DMS153 treated with DMSO at 0.1 percent for 48 hours (cell line): ENCODE measurements around the gene DHX15.
"Not testable (repeated sequence)": the region's sequence is repeated elsewhere in the genome, so short reads cannot be mapped to it uniquely, and the experiment has no call there.

Experiments used
- DNase-seq: peaks from one replicate; lab custom pipeline; 2025; ENCODE audit not compliant: unreplicated experiment; lab: John Stamatoyannopoulos, UW

Gene DHX15

DNA sequence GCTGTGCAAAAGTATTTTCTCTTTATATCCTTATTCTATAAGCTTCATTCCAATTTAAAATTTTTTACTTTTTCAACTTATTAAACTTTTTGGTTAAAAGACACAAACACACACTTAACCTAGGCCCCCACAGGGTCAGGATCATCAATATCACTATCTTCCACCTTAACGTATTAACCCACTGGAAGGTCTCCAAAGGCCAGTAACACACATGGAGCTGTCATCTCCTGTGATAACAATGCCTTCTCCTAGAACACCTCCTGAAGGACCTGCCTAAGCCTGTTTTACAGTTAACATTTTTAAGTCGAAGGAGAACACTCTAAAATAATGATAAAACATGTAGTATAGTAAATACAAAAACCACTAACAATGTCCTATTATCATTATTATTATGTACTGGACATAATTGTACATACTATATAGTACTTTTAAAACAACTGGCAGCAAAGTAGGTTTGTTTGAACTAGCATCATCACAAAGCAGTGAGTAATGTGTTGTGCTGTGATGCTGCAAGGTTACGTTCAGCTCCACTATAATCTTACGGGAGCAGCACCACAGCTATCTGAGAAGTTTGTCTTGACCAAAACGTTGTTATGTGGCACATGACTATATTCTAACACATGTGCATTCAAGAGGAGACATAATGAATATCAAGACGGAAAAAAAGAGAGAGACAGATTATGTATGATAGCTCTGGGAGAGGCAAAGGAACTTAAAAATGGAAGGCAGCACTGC is 33.7 kb downstream of the DHX15 start:
- no peak for DNase-seq

GRCh38 chr4:24547979-24548378 is 36.4 kb downstream of the DHX15 start:
- DNase-seq, result no peak

DNA sequence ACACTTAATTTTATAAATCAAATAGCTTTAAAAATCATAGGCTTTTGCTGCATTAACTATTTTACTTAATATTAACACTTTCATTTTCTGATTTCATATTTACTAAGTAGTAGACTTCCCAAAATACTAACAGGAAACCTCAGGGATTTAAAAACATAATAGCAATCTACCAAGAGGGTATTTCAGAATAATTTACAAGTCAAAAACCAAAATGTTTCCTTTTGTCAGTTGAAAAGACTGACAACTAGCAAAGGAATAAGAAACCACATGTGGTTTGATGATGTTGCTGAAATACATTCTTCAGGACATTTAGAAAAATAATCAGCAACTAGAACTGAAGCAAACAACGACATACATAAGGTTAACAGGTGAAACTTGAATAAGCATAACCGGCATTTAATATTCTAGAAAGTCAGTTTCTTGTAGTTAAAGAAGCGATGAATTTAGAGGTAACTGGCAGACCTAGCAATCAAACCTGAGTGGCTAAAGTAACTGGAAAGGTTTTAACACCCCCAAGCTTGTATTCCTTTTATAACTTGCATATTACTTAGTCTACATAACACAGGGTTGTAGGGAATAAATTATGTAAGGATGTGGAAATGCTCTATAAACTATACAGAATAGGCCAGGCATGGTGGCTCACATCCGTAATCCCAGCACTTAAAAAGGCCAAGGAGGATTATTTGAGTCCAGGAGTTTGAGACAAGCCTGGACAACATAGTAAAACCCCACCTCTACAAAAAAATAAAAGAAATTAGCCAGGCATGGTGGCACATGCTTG is 40.0 kb downstream of the DHX15 start:
- no peak for DNase-seq

- no peak for DNase-seq
Observed at GRCh38 chr4:24537025-24537424, 47.3 kb downstream of the DHX15 start.

- DNase-seq, result no peak
Observed at GRCh38 chr4:24535399-24535798, 49.0 kb downstream of the DHX15 start.

GRCh38 chr4:24533364-24533763 is 51.0 kb downstream of the DHX15 start:
- no peak for DNase-seq

GRCh38 chr4:24529555-24529954 is 54.8 kb downstream of the DHX15 start:
- DNase-seq, result no peak

DNA sequence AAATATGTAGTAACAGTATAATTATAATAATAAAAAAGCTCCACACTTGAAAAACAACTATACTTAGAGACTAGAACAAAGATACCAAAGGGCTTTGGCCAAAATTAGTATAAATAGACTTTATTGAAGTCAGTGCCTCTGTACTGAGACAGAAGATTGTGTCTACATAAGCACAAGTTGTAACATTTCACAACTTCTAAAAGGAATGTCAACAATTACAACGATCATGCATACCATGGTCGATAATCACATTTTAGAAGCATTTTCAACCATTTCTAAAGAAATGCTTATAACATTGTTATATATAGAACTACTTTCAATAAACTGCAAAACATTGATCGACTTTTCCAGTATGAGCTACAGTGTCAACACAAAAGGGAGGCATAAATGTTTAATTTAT is 57.0 kb downstream of the DHX15 start:
- no peak for DNase-seq

GRCh38 chr4:24521544-24521943 is 62.8 kb downstream of the DHX15 start:
- DNase-seq, result no peak

- DNase-seq, result no peak
Observed at GRCh38 chr4:24519649-24520048, 64.7 kb downstream of the DHX15 start.

DNA sequence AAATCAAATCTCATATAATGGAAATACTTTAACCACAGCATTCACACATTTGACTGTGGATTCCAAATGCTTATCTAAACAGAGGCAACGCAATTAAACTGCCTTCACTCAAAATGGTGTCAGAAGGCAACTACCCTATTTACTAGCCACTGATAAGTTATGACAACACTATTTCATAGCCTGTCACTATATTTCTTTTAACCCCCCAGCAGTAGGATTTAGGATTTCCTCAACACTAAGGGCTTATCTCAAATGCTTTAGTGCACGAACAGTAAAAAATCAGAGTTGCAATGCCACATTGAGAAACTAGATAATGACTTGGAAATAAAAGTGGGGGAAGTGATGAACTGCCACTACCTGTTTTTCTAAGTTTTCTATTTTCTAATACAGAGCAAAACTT is 66.7 kb downstream of the DHX15 start:
- DNase-seq, result no peak

- DNase-seq, result no peak
Observed at GRCh38 chr4:24516926-24517325, 67.4 kb downstream of the DHX15 start.

DNA sequence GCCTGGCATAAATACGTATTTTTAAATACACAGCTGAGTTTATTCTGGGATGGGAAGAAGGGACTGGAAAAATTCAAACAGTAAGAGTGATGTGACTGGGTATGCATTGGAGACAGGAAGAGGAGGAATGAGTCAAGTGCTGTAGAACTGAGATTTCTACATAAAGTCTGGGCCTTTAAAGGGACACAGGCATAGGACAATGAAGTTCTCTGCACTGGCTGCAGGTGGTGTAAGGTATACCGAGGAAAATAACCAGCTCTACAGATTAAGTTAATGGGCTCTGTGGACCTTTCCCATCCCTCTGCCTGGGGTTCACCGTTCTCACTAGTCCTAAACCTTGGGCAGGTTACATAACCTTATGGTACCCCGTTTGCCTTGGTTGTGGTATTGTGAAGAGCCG is 68.7 kb downstream of the DHX15 start:
- no peak for DNase-seq

- no peak for DNase-seq
Observed at GRCh38 chr4:24514808-24515207, 69.5 kb downstream of the DHX15 start.

- no peak for DNase-seq
Observed at GRCh38 chr4:24513718-24514117, 70.6 kb downstream of the DHX15 start.

DNA sequence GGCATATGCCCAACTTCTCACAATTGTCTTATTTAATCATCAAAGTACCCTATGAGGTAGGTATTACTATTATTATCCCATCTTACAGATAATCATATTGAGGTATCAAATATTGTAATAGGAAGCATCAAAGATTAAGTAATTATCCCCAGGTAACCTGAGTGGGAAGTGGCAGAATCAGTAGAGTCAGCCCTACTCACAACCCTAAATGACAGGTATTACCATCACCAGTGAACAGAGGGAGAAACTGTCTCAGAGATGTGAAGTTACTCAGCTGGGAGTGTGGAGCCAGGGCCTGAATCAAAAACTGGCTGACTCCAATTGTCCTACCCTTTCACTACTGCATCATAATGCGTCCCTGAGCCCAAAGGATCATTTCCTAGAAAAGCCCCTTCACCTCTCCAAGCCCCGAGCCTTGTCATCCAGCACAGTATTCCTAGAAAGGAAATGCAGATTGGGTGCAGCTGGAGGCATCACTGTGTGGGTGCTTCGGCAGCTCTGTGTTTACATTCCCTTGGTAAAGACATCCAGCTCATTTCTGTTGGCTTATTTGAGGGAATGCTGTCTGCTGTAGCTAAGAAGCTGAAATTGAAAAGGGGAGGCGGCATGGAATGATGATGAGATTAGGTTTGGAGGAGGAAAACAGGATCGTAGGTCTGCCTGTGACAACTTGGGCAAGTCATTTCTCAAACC is 72.8 kb downstream of the DHX15 start:
- no peak for DNase-seq

GRCh38 chr4:24510091-24510490 is 74.3 kb downstream of the DHX15 start:
- no peak for DNase-seq

DNA sequence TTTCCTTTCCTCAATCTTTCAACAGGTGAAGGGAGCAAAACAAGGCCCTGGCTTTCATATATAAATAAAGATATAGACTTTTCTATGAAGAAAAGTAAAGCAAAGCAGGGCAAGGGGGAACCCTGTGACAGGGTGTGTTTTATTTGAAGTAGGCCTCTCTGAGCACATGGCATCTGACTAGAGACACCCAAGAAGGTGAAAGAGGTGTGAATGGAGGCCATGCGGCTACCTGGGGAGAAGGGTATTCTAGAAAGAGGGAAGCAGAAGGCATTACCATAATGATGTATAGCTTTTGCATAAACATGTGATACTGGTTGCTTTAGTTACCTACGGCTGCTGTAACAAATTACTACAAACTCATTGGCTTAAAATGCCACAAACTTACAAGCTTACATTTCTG is 75.8 kb downstream of the DHX15 start:
- DNase-seq, result no peak

GRCh38 chr4:24507439-24507838 is 76.9 kb downstream of the DHX15 start:
- no peak for DNase-seq

DNA sequence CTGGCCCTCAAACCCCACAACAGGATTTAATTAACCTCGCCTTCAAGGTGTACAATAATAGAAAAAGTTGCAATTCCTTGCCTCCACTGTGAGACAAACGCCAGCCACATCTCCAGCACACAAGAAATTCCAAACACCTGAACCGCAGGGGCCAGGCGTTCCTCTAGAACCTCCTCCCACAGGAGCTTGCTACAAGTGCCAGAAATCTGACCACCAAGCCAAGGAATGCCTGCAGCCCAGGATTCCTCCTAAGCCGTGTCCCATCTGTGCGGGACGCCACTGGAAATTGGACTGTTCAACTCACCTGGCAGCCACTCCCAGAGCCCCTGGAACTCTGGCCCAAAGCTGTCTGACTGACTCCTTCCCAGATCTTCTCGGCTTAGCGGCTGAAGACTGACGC is 81.3 kb downstream of the DHX15 start:
- not testable (repeated sequence) for DNase-seq

- DNase-seq, result no peak
Observed at GRCh38 chr4:24497221-24497620, 87.1 kb downstream of the DHX15 start.

DNA sequence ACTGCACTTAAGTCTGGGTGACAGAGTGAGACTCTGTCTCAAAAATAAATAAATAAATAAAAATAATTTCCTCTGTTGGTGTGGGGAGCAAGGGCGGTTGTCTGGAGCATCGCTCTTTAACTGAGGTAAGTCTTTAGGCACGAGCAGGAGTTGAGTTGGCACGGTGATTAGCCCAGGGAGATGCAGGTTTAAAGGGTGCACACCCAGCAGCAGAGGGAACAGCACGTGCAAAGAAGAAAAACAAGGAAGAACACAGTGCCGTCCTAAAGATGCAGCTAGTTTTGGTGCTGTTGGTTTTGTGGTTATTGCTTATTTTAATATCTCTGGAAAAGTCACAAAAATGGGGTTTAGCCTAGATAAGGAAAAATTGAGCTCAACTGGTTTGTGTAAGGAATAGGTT is 87.8 kb downstream of the DHX15 start:
- no peak for DNase-seq
